Activated B cell treated with CpG ODN at 0.5 μM for 24 hours (primary cell): ENCODE data around the gene WDR7. TPM values are rescaled to one million over a fixed set of nuclear protein-coding genes. Genes with fewer than 3 reads are reported as not detected.

Experiments
- ATAC-seq: fragments of 200-7000 bp; cut with Tn5 transposase; one replicate; pipeline ENCODE4 v1.10.0; 2021; ENCODE audit warnings: low read depth, mild to moderate bottlenecking, moderate library complexity
- CTCF ChIA-PET: fragments of 350-600 bp; sonication (Branson Sonifier 250); formaldehyde crosslinking; loops from one replicate; lab custom pipeline; 2021; ENCODE audit warnings: antibody characterized with exemption; lab: Charles Lee
- POLR2A ChIA-PET: fragments of 350-600 bp; sonication (Branson Sonifier 250); formaldehyde crosslinking; loops from one replicate; lab custom pipeline; 2021; ENCODE audit warnings: antibody characterized with exemption; lab: Charles Lee
- DNase-seq: peaks from one replicate; pipeline ENCODE4 v3.0.0; 2022
- H3K27ac Mint-ChIP-seq: one replicate; pipeline ENCODE4 v1.8.0; 2020; ENCODE audit warnings: mixed read lengths
- H3K27me3 Mint-ChIP-seq: one replicate; pipeline ENCODE4 v1.8.0; 2021; ENCODE audit warnings: mixed read lengths
- H3K36me3 Mint-ChIP-seq: one replicate; pipeline ENCODE4 v1.8.0; 2021; ENCODE audit warnings: low read depth, mixed read lengths
- H3K4me1 Mint-ChIP-seq: one replicate; pipeline ENCODE4 v1.8.0; 2021; ENCODE audit warnings: mixed read lengths
- H3K4me3 Mint-ChIP-seq: one replicate; pipeline ENCODE4 v1.8.0; 2020; ENCODE audit warnings: mild to moderate bottlenecking, mixed read lengths
- H3K9me3 Mint-ChIP-seq: one replicate; pipeline ENCODE4 v1.8.0; 2020; ENCODE audit warnings: mixed read lengths
- intact Hi-C: fragments of 100-400 bp; cut with micrococcal nuclease; formaldehyde crosslinking; loops from one replicate; pipeline ENCODE4 v1.15.1; 2024
- total RNA-seq: library from RNA; stranded (reverse); gene quantifications from 2 replicates; pipeline ENCODE4 v1.2.3, GENCODE V29; 2022
- TF ChIP-seq, protein P1 (sequence below): fragments of 200-600 bp; IDR thresholded peaks from one replicate; pipeline ENCODE4 v1.8.0; 2022; ENCODE audit warnings: antibody characterized with exemption, mild to moderate bottlenecking

WDR7 gene
- total RNA-seq, 1 donor from 2014 or later, result 33.4 TPM

DNA sequence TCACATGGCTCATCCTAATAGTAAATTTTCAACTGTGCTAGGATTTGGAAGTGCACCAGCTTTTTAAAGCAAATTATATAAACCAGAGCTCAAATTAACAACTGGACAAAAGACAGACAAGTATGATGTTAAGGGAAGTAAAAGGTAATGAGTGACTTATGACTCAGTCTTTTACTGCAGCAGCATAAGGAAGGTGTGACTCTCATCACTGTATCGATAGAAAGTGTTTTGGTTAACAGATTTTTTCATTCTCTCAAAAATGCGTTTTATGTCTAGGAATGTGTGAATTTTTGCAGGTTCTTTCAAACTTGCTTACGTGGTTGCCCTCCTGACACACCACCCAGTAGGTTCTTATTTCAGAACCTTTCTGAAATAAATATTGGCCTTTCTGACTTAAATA lies 251.5 kb downstream of the WDR7 start:
- H3K27ac Mint-ChIP-seq, result no peak overlapping the region
- ChIA-PET POLR2A (no interaction called here), CTCF (no interaction called here)
- TF ChIP-seq, protein P1, sequence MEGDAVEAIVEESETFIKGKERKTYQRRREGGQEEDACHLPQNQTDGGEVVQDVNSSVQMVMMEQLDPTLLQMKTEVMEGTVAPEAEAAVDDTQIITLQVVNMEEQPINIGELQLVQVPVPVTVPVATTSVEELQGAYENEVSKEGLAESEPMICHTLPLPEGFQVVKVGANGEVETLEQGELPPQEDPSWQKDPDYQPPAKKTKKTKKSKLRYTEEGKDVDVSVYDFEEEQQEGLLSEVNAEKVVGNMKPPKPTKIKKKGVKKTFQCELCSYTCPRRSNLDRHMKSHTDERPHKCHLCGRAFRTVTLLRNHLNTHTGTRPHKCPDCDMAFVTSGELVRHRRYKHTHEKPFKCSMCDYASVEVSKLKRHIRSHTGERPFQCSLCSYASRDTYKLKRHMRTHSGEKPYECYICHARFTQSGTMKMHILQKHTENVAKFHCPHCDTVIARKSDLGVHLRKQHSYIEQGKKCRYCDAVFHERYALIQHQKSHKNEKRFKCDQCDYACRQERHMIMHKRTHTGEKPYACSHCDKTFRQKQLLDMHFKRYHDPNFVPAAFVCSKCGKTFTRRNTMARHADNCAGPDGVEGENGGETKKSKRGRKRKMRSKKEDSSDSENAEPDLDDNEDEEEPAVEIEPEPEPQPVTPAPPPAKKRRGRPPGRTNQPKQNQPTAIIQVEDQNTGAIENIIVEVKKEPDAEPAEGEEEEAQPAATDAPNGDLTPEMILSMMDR, result no peak
- no peaks in the 10 kb centered on the region for H3K4me1 Mint-ChIP-seq
- ATAC-seq, result no peak
- H3K36me3 Mint-ChIP-seq, result peaks cover 4% of the 10 kb centered on the region
- H3K4me3 Mint-ChIP-seq, result no peak overlapping the region
- intact Hi-C loops, result no loop called here
- no peaks in the 10 kb centered on the region for H3K27me3 Mint-ChIP-seq
- no peaks in the 10 kb centered on the region for H3K9me3 Mint-ChIP-seq
- no peak for DNase-seq

DNA sequence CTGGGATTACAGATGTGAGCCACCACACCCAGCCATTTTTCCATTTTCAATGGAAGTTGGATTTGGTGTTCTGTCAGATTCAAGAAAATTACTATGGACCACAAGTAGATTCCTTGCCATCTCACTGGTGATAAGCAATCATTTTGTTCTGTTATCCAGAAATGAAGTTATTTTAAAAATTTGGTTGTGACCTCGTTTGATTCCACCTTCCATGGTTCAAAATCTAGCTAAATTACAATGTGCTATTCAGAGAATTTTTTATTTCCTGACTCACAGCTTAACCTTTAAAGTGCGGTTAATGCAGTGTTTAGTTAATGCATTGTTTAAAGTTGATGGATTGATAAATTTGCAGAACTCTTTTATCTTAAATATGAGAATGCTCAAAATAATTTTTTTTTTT lies 252.5 kb downstream of the WDR7 start:
- ChIA-PET POLR2A (no interaction called here), CTCF (no interaction called here)
- TF ChIP-seq, protein P1, result no peak
- ATAC-seq, result no peak
- Mint-ChIP-seq H3K4me1 (no peaks in the 10 kb centered on the region), H3K27ac (no peak overlapping the region), H3K9me3 (no peaks in the 10 kb centered on the region), H3K27me3 (no peaks in the 10 kb centered on the region), H3K36me3 (peaks cover 4% of the 10 kb centered on the region), H3K4me3 (no peak overlapping the region)
- DNase-seq, result no peak
- intact Hi-C loops, result no loop called here

DNA sequence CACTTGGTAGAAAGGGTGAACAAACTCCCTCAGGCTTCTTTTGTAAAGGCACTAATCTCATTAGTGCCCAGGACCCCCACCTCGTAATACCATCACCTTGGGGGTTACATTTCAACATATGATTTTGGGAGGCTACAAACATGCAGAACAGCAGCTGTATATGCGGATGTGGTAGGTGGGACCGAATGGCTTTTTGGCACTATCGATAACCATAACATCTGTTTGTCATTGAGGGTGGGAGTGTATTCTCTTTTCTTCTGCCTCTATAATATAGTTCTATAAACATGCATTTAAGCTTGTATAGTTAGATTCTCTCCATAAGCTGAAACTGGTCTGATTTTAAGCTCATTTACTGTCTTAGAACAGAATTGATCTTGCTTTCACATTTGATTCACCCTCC lies 256.6 kb downstream of the WDR7 start:
- DNase-seq (no peak), ATAC-seq (no peak)
- POLR2A ChIA-PET, result no interaction called here
- intact Hi-C loops, result no loop called here
- TF ChIP-seq, protein P1, result no peak
- H3K9me3 Mint-ChIP-seq, result no peaks in the 10 kb centered on the region
- peaks cover 13% of the 10 kb centered on the region for H3K36me3 Mint-ChIP-seq
- CTCF ChIA-PET, result interaction anchor here (1.2 kb wide), 1 partner anchor 38 kb away, joined by 3 read pairs; no protein-coding TSS in a partner anchor
- H3K4me3 Mint-ChIP-seq, result no peak overlapping the region
- no peak overlapping the region for H3K27ac Mint-ChIP-seq
- no peaks in the 10 kb centered on the region for H3K4me1 Mint-ChIP-seq
- no peaks in the 10 kb centered on the region for H3K27me3 Mint-ChIP-seq

DNA sequence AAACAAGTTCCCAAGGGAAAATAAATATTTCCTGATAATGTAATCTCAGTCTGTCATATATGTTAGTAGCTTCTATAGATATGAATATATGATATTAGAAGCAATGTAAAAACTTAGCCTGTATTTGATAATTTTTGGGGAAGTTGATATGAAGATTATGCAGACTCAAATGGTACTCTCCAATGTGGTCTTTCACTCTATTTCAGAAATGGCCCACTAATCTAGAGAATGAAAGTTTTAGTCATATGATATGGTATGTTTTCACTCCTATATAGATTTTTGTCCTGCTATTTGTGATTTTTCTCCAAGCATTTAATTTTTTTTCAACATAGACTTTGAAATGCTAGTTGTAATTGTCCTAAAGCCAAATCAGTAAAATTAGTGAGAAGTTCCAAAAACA lies 259.1 kb downstream of the WDR7 start:
- no peaks in the 10 kb centered on the region for H3K9me3 Mint-ChIP-seq
- CTCF ChIA-PET, result no interaction called here
- no peak for DNase-seq
- ATAC-seq, result no peak
- peaks cover 15% of the 10 kb centered on the region for H3K36me3 Mint-ChIP-seq
- TF ChIP-seq, protein P1, result no peak
- POLR2A ChIA-PET, result no interaction called here
- no peaks in the 10 kb centered on the region for H3K4me1 Mint-ChIP-seq
- H3K27me3 Mint-ChIP-seq, result no peaks in the 10 kb centered on the region
- intact Hi-C loops, result no loop called here
- no peak overlapping the region for H3K4me3 Mint-ChIP-seq
- no peak overlapping the region for H3K27ac Mint-ChIP-seq

DNA sequence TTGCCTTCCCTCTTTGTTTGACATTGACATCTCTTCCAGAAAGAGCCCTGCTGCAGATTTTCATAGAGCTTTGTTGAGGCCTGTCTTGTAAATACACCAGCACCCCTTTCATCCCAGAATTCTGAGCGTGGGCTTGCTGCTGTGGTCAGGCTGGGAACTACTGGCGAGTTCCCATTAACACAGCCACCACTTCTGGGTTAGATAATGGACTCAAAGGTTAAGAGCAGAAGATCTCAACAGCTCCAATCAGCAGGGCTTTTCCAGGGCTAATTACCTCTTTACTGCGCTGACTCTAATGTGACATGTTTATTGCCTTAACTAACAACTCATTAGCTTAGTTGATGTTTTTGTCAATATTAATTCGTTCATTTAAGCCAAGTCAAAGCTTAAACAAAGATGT lies 259.8 kb downstream of the WDR7 start:
- intact Hi-C loops, result no loop called here
- ChIA-PET POLR2A (no interaction called here), CTCF (no interaction called here)
- no peaks in the 10 kb centered on the region for H3K27me3 Mint-ChIP-seq
- H3K36me3 Mint-ChIP-seq, result peaks cover 15% of the 10 kb centered on the region
- no peak overlapping the region for H3K4me3 Mint-ChIP-seq
- no peaks in the 10 kb centered on the region for H3K9me3 Mint-ChIP-seq
- TF ChIP-seq, protein P1, result no peak
- no peaks in the 10 kb centered on the region for H3K4me1 Mint-ChIP-seq
- DNase-seq (no peak), ATAC-seq (no peak)
- no peak overlapping the region for H3K27ac Mint-ChIP-seq
